WTC11 (cell line): ENCODE measurements around the gene KHDRBS1. TPM values are rescaled to one million over a fixed set of nuclear protein-coding genes. Genes with fewer than 3 reads are reported as not detected.

Experiments used
- ATAC-seq: fragments of 200-7000 bp; cut with Tn5 transposase; 2 replicates; pipeline ENCODE4 v1.10.0; 2021; ENCODE audit warnings: mild to moderate bottlenecking, moderate library complexity
- CTCF ChIA-PET: fragments of 300-600 bp; sonication (Branson Sonifier 250); formaldehyde crosslinking; loops from one replicate; lab custom pipeline; 2021; ENCODE audit warnings: antibody characterized with exemption; lab: Charles Lee
- POLR2A ChIA-PET: fragments of 350-600 bp; sonication (Branson Sonifier 250); formaldehyde crosslinking; loops from one replicate; lab custom pipeline; 2021; ENCODE audit warnings: antibody characterized with exemption; lab: Charles Lee
- DNase-seq: peaks from one replicate; pipeline ENCODE4 v3.0.0; 2021; ENCODE audit warnings: low spot score
- H3K27ac Mint-ChIP-seq: 2 replicates; pipeline ENCODE4 v1.8.0; 2021; ENCODE audit warnings: mixed read lengths
- H3K27me3 Mint-ChIP-seq: 2 replicates; pipeline ENCODE4 v1.8.0; 2021; ENCODE audit warnings: low read depth, mild to moderate bottlenecking, moderate library complexity, mixed read lengths
- H3K36me3 Mint-ChIP-seq: 2 replicates; pipeline ENCODE4 v1.8.0; 2021; ENCODE audit warnings: mixed read lengths
- H3K4me1 Mint-ChIP-seq: 2 replicates; pipeline ENCODE4 v1.8.0; 2022; ENCODE audit warnings: mixed read lengths
- H3K4me3 Mint-ChIP-seq: 2 replicates; pipeline ENCODE4 v1.8.0; 2021; ENCODE audit warnings: mild to moderate bottlenecking, moderate library complexity, mixed read lengths
- H3K9me3 Mint-ChIP-seq: 2 replicates; pipeline ENCODE4 v1.8.0; 2021; ENCODE audit warnings: mixed read lengths
- E2F4 ChIP-seq: sonication (generic); formaldehyde crosslinking; IDR thresholded peaks from 2 replicates; pipeline ENCODE4 v1.8.1; 2022; ENCODE audit warnings: low read depth, mild to moderate bottlenecking, moderate library complexity, missing genetic modification reagents, borderline replicate concordance
- EMX1 ChIP-seq: fragments of 250-450 bp; sonication (Bioruptor Pico); IDR thresholded peaks from 2 replicates; pipeline ENCODE4 v1.8.0; 2021; ENCODE audit warnings: mild to moderate bottlenecking
- FOXJ3 ChIP-seq: sonication (generic); formaldehyde crosslinking; IDR thresholded peaks from 2 replicates; pipeline ENCODE4 v1.9.0; 2021; ENCODE audit warnings: missing genetic modification reagents, mild to moderate bottlenecking, borderline replicate concordance
- FOXP1 ChIP-seq: sonication (generic); formaldehyde crosslinking; IDR thresholded peaks from 2 replicates; pipeline ENCODE4 v1.8.0; 2022; ENCODE audit warnings: missing genetic modification reagents, mild to moderate bottlenecking, moderate library complexity, borderline replicate concordance
- FOXP4 ChIP-seq: sonication (generic); formaldehyde crosslinking; IDR thresholded peaks from 2 replicates; pipeline ENCODE4 v1.8.0; 2022; ENCODE audit warnings: mild to moderate bottlenecking, missing genetic modification reagents
- GABPB1 ChIP-seq: sonication (generic); formaldehyde crosslinking; IDR thresholded peaks from 2 replicates; pipeline ENCODE4 v1.8.1; 2023; ENCODE audit warnings: mild to moderate bottlenecking, missing genetic modification reagents
- HMGA2 ChIP-seq: fragments of 250-450 bp; sonication (Bioruptor Pico); IDR thresholded peaks from 2 replicates; pipeline ENCODE4 v1.4.0; 2021; ENCODE audit warnings: mild to moderate bottlenecking, moderate library complexity
- MYBL2 ChIP-seq: sonication (generic); formaldehyde crosslinking; IDR thresholded peaks from 2 replicates; pipeline ENCODE4 v1.8.1; 2023; ENCODE audit warnings: mild to moderate bottlenecking, moderate library complexity, missing genetic modification reagents
- NR3C1 ChIP-seq: sonication (generic); formaldehyde crosslinking; conservative IDR thresholded peaks from 2 replicates; pipeline ENCODE4 v1.8.1; 2023; ENCODE audit warnings: low read depth, mild to moderate bottlenecking, missing genetic modification reagents
- OVOL2 ChIP-seq: fragments of 250-450 bp; sonication (Bioruptor Pico); IDR thresholded peaks from 2 replicates; pipeline ENCODE4 v1.9.0; 2021; ENCODE audit warnings: mild to moderate bottlenecking, borderline replicate concordance
- PREB ChIP-seq: sonication (generic); formaldehyde crosslinking; IDR thresholded peaks from 2 replicates; pipeline ENCODE4 v1.8.1; 2022; ENCODE audit warnings: mild to moderate bottlenecking, missing genetic modification reagents, moderate library complexity, borderline replicate concordance
- SOX15 ChIP-seq: fragments of 250-450 bp; sonication (Bioruptor Pico); IDR thresholded peaks from 2 replicates; pipeline ENCODE4 v1.9.0; 2021; ENCODE audit warnings: mild to moderate bottlenecking
- TP53 ChIP-seq: sonication (generic); formaldehyde crosslinking; IDR thresholded peaks from 2 replicates; pipeline ENCODE4 v1.8.1; 2023; ENCODE audit warnings: mild to moderate bottlenecking, missing genetic modification reagents
- USF1 ChIP-seq: sonication (generic); formaldehyde crosslinking; IDR thresholded peaks from 2 replicates; pipeline ENCODE4 v1.8.0; 2022; ENCODE audit warnings: mild to moderate bottlenecking, missing genetic modification reagents
- ZBTB21 ChIP-seq: sonication (generic); formaldehyde crosslinking; IDR thresholded peaks from 2 replicates; pipeline ENCODE4 v1.8.1; 2023; ENCODE audit warnings: mild to moderate bottlenecking, missing genetic modification reagents, borderline replicate concordance
- ZMAT4 ChIP-seq: fragments of 250-450 bp; sonication (Bioruptor Pico); IDR thresholded peaks from 2 replicates; pipeline ENCODE4 v1.9.0; 2021; ENCODE audit warnings: mild to moderate bottlenecking
- ZNF138 ChIP-seq: sonication (generic); formaldehyde crosslinking; conservative IDR thresholded peaks from 2 replicates; pipeline ENCODE4 v1.8.1; 2022; ENCODE audit warnings: mild to moderate bottlenecking, moderate library complexity, missing genetic modification reagents
- ZNF232 ChIP-seq: sonication (generic); formaldehyde crosslinking; IDR thresholded peaks from 2 replicates; pipeline ENCODE4 v1.8.0; 2022; ENCODE audit warnings: mild to moderate bottlenecking, missing genetic modification reagents
- ZNF263 ChIP-seq: sonication (generic); formaldehyde crosslinking; IDR thresholded peaks from 2 replicates; pipeline ENCODE4 v1.8.1; 2022; ENCODE audit warnings: low read depth, mild to moderate bottlenecking, moderate library complexity, missing genetic modification reagents
- ZNF317 ChIP-seq: sonication (generic); formaldehyde crosslinking; IDR thresholded peaks from 2 replicates; pipeline ENCODE4 v1.8.1; 2023; ENCODE audit warnings: low read depth, mild to moderate bottlenecking, moderate library complexity, missing genetic modification reagents, borderline replicate concordance
- ZNF416 ChIP-seq: fragments of 250-450 bp; sonication (Bioruptor Pico); IDR thresholded peaks from 2 replicates; pipeline ENCODE4 v1.9.0; 2021; ENCODE audit warnings: mild to moderate bottlenecking, inconsistent platforms
- ZNF425 ChIP-seq: fragments of 250-450 bp; sonication (Bioruptor Pico); conservative IDR thresholded peaks from 2 replicates; pipeline ENCODE4 v1.9.0; 2021; ENCODE audit warnings: mild to moderate bottlenecking
- total RNA-seq: library from RNA; stranded (reverse); gene quantifications from 3 replicates; pipeline ENCODE4 v1.2.3, GENCODE V29; 2021

The KHDRBS1 gene
- total RNA-seq, 1 experiment from 2014 or later = 264 TPM

- TF ChIP-seq USF1 (CRISPR knock-in tag) (no peak), ZBTB21 (no peak), ZNF317 (CRISPR knock-in tag) (no peak), GABPB1 (CRISPR knock-in tag) (no peak), ZNF138 (CRISPR knock-in tag) (no peak), FOXJ3 (CRISPR knock-in tag) (no peak), SOX15 (no peak), OVOL2 (CRISPR knock-in tag) (no peak), FOXP1 (no peak), E2F4 (CRISPR knock-in tag) (no peak), HMGA2 (CRISPR knock-in tag) (no peak), ZNF263 (no peak), FOXP4 (CRISPR knock-in tag) (0 out of 2 replicates have a peak, but pooled peaks have one; percentile 32), ZNF232 (CRISPR knock-in tag) (0 out of 2 replicates have a peak, but pooled peaks have one; percentile 34), EMX1 (CRISPR knock-in tag) (no peak), ZNF425 (CRISPR knock-in tag) (no peak)
- TF ChIP-seq, all 79 proteins: peak for 5
These were observed 36.1 kb upstream of the KHDRBS1 start (continued) for GRCh38 chr1:31977385-31978131.

GRCh38 chr1:31978843-31979400, 34.7 kb upstream of the KHDRBS1 start:
- H3K4me1 Mint-ChIP-seq = peaks cover 16% of the 10 kb centered on the region
- no peak overlapping the region for H3K27ac Mint-ChIP-seq
- no peaks in the 10 kb centered on the region for H3K36me3 Mint-ChIP-seq
- TF ChIP-seq NR3C1 (CRISPR knock-in tag) (no peak), PREB (CRISPR knock-in tag) (no peak), TP53 (CRISPR knock-in tag) (no peak), GABPB1 (CRISPR knock-in tag) (no peak), MYBL2 (CRISPR knock-in tag) (no peak), ZMAT4 (CRISPR knock-in tag) (no peak), ZNF416 (no peak)
- POLR2A ChIA-PET = interaction anchor here (0.5 kb wide), 1 partner anchor 160 kb away, joined by 3 read pairs; no protein-coding TSS in a partner anchor
- H3K27me3 Mint-ChIP-seq = no peaks in the 10 kb centered on the region
- CTCF ChIA-PET = interaction anchor here (0.5 to 2.6 kb wide), 7 partner anchors 15 to 144 kb away, joined by 3 to 29 read pairs (median 5); partner anchors contain the start of gene TMEM39B
- DNase-seq = no peak
- ATAC-seq = no peak
- peaks cover 6% of the 10 kb centered on the region for H3K9me3 Mint-ChIP-seq
- no peak overlapping the region for H3K4me3 Mint-ChIP-seq
